Endothelial cell of umbilical vein (primary cell): Measurements from ENCODE around the gene TMTC4. TPM values are rescaled to one million over a fixed set of nuclear protein-coding genes. Genes with fewer than 3 reads are reported as not detected.

Source experiments
- BruUV-seq: library from RNA; stranded (reverse); fragments of 400-500 nt; replicated peaks from 2 replicates; lab custom pipeline; 2021; lab: Mats Ljungman, UMichigan
- CTCF ChIA-PET: fragments of 300-600, 350-600 bp; sonication (Branson Sonifier 250); formaldehyde crosslinking; loops from one replicate; lab custom pipeline; 2021; ENCODE audit warnings: antibody characterized with exemption, inconsistent platforms; lab: Charles Lee
- POLR2A ChIA-PET: fragments of 300-600, 350-600 bp; sonication (Branson Sonifier 250); formaldehyde crosslinking; loops from one replicate; lab custom pipeline; 2021; ENCODE audit warnings: antibody characterized with exemption, inconsistent platforms; lab: Charles Lee
- DNase-seq: peaks from one replicate; pipeline ENCODE4 v3.0.0-alpha.2; 2011; ENCODE audit warnings: low read depth, low spot score
- FAIRE-seq: peaks from 2 replicates; lab custom pipeline; 2011; peaks lifted over from hg19 to GRCh38; lab: Jason Lieb, UNC
- H2AFZ ChIP-seq: 2 replicates; pipeline ENCODE4 v1.6.0; 2012; ENCODE audit warnings: low read depth, low read length, control low read depth, inconsistent platforms
- H3K27ac ChIP-seq: 2 replicates; pipeline ENCODE4 v1.5.1; 2011; ENCODE audit warnings: low read depth, mild to moderate bottlenecking, control low read depth, low read length, moderate library complexity; ENCODE audit not compliant: insufficient read depth
- H3K27me3 ChIP-seq, 2 experiments: 2 replicates each; pipeline versions ENCODE4 v1.6.0 to v1.6.1; 2011; ENCODE audit warnings: low read length in 2 of 2, mixed read lengths in 1 of 2; ENCODE audit not compliant: control insufficient read depth in 2 of 2, insufficient read depth in 2 of 2
- H3K36me3 ChIP-seq, 2 experiments: 2 replicates in 1 of 2; 3 replicates in 1 of 2; pipeline ENCODE4 v1.5.1; 2011; ENCODE audit warnings: low read length in 2 of 2, mild to moderate bottlenecking in 1 of 2, moderate library complexity in 1 of 2; ENCODE audit not compliant: control insufficient read depth in 2 of 2, insufficient read depth in 2 of 2; ENCODE audit errors: extremely low read depth in 1 of 2
- H3K4me1 ChIP-seq: 3 replicates; pipeline ENCODE4 v1.5.1; 2011; ENCODE audit warnings: mild to moderate bottlenecking, low read length; ENCODE audit not compliant: control insufficient read depth, insufficient read depth; ENCODE audit errors: extremely low read depth
- H3K4me2 ChIP-seq: 2 replicates; pipeline ENCODE4 v1.6.1; 2011; ENCODE audit warnings: low read length, control low read depth, mixed read lengths; ENCODE audit not compliant: insufficient read depth
- H3K4me3 ChIP-seq, 3 experiments: fragments of 200-600 bp in 1 of 3; sonication (generic), shearing (Covaris generic) in 1 of 3; replicated peaks in 1 of 3; 2 replicates each; pipeline ENCODE4 v1.5.1; 2011 to 2016; ENCODE audit warnings: control low read depth in 3 of 3, low read length in 3 of 3, mild to moderate bottlenecking in 2 of 3, inconsistent platforms in 1 of 3, low read depth in 1 of 3, moderate library complexity in 1 of 3; ENCODE audit not compliant: insufficient read depth in 1 of 3
- H3K79me2 ChIP-seq: 2 replicates; pipeline ENCODE4 v1.6.0; 2012; ENCODE audit warnings: low read length, inconsistent platforms; ENCODE audit not compliant: control insufficient read depth, insufficient read depth
- H3K9ac ChIP-seq: replicated peaks from 2 replicates; pipeline ENCODE3; 2011; ENCODE audit warnings: low read length, control low read depth; ENCODE audit not compliant: insufficient read depth; ENCODE audit errors: extremely low read depth
- H3K9me1 ChIP-seq: replicated peaks from 3 replicates; pipeline ENCODE4 v1.6.0; 2011; ENCODE audit warnings: mild to moderate bottlenecking, low read length; ENCODE audit not compliant: control insufficient read depth, insufficient read depth; ENCODE audit errors: extremely low read depth
- H3K9me3 ChIP-seq: replicated peaks from 2 replicates; pipeline ENCODE4 v1.5.1; 2012; ENCODE audit warnings: low read length, inconsistent platforms; ENCODE audit not compliant: control insufficient read depth, insufficient read depth
- H4K20me1 ChIP-seq: replicated peaks from 2 replicates; pipeline ENCODE3; 2011; ENCODE audit warnings: mild to moderate bottlenecking, low read length; ENCODE audit not compliant: control insufficient read depth, insufficient read depth; ENCODE audit errors: extremely low read depth
- FOS ChIP-seq: IDR thresholded peaks from 2 replicates; pipeline ENCODE4 v1.6.1; 2011; ENCODE audit warnings: mild to moderate bottlenecking, low read length, moderate library complexity, borderline replicate concordance; ENCODE audit not compliant: insufficient read depth
- GATA2 ChIP-seq: IDR thresholded peaks from 2 replicates; pipeline ENCODE4 v1.7.0; 2011; ENCODE audit warnings: low read depth, mild to moderate bottlenecking, moderate library complexity, mixed read lengths, low read length; ENCODE audit not compliant: insufficient read length, insufficient read depth
- JUN ChIP-seq: IDR thresholded peaks from 2 replicates; pipeline ENCODE4 v1.6.1; 2011; ENCODE audit warnings: borderline replicate concordance, low read depth; ENCODE audit not compliant: insufficient read length, insufficient read depth
- MAX ChIP-seq: IDR thresholded peaks from 2 replicates; pipeline ENCODE4 v1.6.1; 2011; ENCODE audit not compliant: insufficient read depth, insufficient read length
- MYC ChIP-seq: IDR thresholded peaks from one replicate; pipeline ENCODE4 v1.6.1; 2011; ENCODE audit warnings: mild to moderate bottlenecking, low read depth, low read length
- POLR2A ChIP-seq: IDR thresholded peaks from 2 replicates; pipeline ENCODE4 v1.6.1; 2012; ENCODE audit warnings: low read depth, mild to moderate bottlenecking, control low read depth, low read length
- POLR2AphosphoS5 ChIP-seq: IDR thresholded peaks from 2 replicates; pipeline ENCODE4 v1.6.1; 2012; ENCODE audit warnings: low read depth, mild to moderate bottlenecking, control low read depth, low read length, moderate library complexity; ENCODE audit not compliant: insufficient read depth
- dilution Hi-C: fragments of 300-500 bp; cut with MboI; formaldehyde crosslinking; loops from one replicate; pipeline ENCODE4 v1.15.0; 2019; ENCODE audit warnings: low sequenced_read_pairs; ENCODE audit not compliant: extremely low pct_ligation_motif_present
- intact Hi-C: fragments of 100-400 bp; cut with micrococcal nuclease; formaldehyde crosslinking; loops from one replicate; pipeline ENCODE4 v1.10.0; 2022
- polyA plus RNA-seq, 4 experiments: library from polyadenylated mRNA; depleted of rRNA in 3 of 4; stranded (reverse) in 3 of 4; unstranded in 1 of 4; fragments of >200 nt; gene quantifications; 2 replicates each; pipeline versions ENCODE4 v1.2.1 to v1.2.3, GENCODE V29; 2011 to 2012; ENCODE audit warnings: missing spikeins in 1 of 4
- total RNA-seq: library from RNA; stranded (reverse); gene quantifications from 2 replicates; pipeline ENCODE4 v1.2.3, GENCODE V29; 2021
- TF ChIP-seq, protein P1 (sequence below), 2 donors: IDR thresholded peaks; 1 replicate in 1 of 2; 2 replicates in 1 of 2; pipeline ENCODE4 v1.5.1; 2011; ENCODE audit warnings: low read length in 2 of 2, mild to moderate bottlenecking in 2 of 2, moderate library complexity in 2 of 2, control low read depth in 1 of 2, inconsistent platforms in 1 of 2, low read depth in 1 of 2; ENCODE audit not compliant: insufficient read depth in 1 of 2; ENCODE audit errors: extremely low read depth in 1 of 2

TMTC4 gene
- total and polyA plus RNA-seq, 2 donors (not counting 3 experiments of a cell fraction or from before 2014, with no cell fraction given) = 24.6 to 31.9 TPM

GRCh38 chr13:100589178-100589725, 85.3 kb downstream of the TMTC4 start:
- Histone ChIP-seq H3K79me2 (no peaks in the 10 kb centered on the region), H3K4me3 (no peak overlapping the region), H3K9me1 (no peaks in the 10 kb centered on the region), H2AFZ (peak overlapping the region; percentile 50), H3K4me1 (peaks cover 15% of the 10 kb centered on the region), H4K20me1 (no peaks in the 10 kb centered on the region), H3K4me2 (peak overlapping the region; percentile 23), H3K36me3 (no peaks in the 10 kb centered on the region), H3K27me3 (no peaks in the 10 kb centered on the region), H3K9ac (no peak overlapping the region), H3K9me3 (no peaks in the 10 kb centered on the region), H3K27ac (no peak overlapping the region)
- TF ChIP-seq MAX = no peak
- no peak for TF ChIP-seq POLR2AphosphoS5
- TF ChIP-seq FOS = no peak
- TF ChIP-seq, protein P1, sequence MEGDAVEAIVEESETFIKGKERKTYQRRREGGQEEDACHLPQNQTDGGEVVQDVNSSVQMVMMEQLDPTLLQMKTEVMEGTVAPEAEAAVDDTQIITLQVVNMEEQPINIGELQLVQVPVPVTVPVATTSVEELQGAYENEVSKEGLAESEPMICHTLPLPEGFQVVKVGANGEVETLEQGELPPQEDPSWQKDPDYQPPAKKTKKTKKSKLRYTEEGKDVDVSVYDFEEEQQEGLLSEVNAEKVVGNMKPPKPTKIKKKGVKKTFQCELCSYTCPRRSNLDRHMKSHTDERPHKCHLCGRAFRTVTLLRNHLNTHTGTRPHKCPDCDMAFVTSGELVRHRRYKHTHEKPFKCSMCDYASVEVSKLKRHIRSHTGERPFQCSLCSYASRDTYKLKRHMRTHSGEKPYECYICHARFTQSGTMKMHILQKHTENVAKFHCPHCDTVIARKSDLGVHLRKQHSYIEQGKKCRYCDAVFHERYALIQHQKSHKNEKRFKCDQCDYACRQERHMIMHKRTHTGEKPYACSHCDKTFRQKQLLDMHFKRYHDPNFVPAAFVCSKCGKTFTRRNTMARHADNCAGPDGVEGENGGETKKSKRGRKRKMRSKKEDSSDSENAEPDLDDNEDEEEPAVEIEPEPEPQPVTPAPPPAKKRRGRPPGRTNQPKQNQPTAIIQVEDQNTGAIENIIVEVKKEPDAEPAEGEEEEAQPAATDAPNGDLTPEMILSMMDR (IDR thresholded peaks at IDR 0.05; ENCODE audit: extremely low read depth in 1 of 2, insufficient read depth in 1 of 2, low read depth in 1 of 2, low read length in 2 of 2) = no peak
- peak; percentile 31 for TF ChIP-seq JUN
- TF ChIP-seq MYC = no peak
- no peak for TF ChIP-seq POLR2A
- TF ChIP-seq GATA2 = no peak
- intact Hi-C loops (loop anchor here (5.0 kb wide), 1 partner anchor 288 kb away; no protein-coding TSS in a partner anchor), dilution Hi-C loops (no loop called here)
- DNase-seq = peak; percentile 41
- ChIA-PET CTCF (interaction anchor here (9.8 kb wide), 1 partner anchor 15 kb away, joined by 80 read pairs; no protein-coding TSS in a partner anchor), POLR2A (interaction anchor here (0.6 kb wide), 1 partner anchor 84 kb away, joined by 3 read pairs; no protein-coding TSS in a partner anchor)
- peak; percentile 18 for FAIRE-seq
- BruUV-seq = no TSS peak
